B cell (primary cell): ENCODE data around the gene ASB18. TPM values are rescaled to one million over a fixed set of nuclear protein-coding genes. Genes with fewer than 3 reads are reported as not detected.

Experiments
- ATAC-seq: fragments of 200-7000 bp; cut with Tn5 transposase; one replicate; pipeline ENCODE4 v1.10.0; 2021; ENCODE audit warnings: low read depth, mild to moderate bottlenecking, moderate number of reproducible peaks, moderate library complexity
- CTCF ChIA-PET: fragments of 350-600 bp; sonication (Branson Sonifier 250); formaldehyde crosslinking; loops from one replicate; lab custom pipeline; 2021; ENCODE audit warnings: antibody characterized with exemption, inconsistent platforms; lab: Charles Lee
- POLR2A ChIA-PET: fragments of 350-600 bp; sonication (Branson Sonifier 250); formaldehyde crosslinking; loops from one replicate; lab custom pipeline; 2021; ENCODE audit warnings: antibody characterized with exemption; lab: Charles Lee
- DNase-seq: peaks from one replicate; pipeline ENCODE4 v3.0.0; 2013
- H2AFZ ChIP-seq: 2 replicates; pipeline ENCODE4 v1.6.1; 2012; ENCODE audit warnings: mild to moderate bottlenecking, low read depth, low read length; ENCODE audit not compliant: insufficient read depth, poor library complexity, severe bottlenecking
- H3K27ac ChIP-seq, 2 donors: 1 replicate in 1 of 2; 2 replicates in 1 of 2; pipeline ENCODE4 v1.5.1; 2012 to 2013; ENCODE audit warnings: low read length in 2 of 2, mild to moderate bottlenecking in 2 of 2, moderate library complexity in 1 of 2
- H3K27me3 ChIP-seq, 4 experiments: fragments of 200-600 bp in 1 of 4; sonication (generic) in 1 of 4; replicated peaks in 1 of 4; 1 replicate in 2 of 4; 2 replicates in 2 of 4; pipeline versions ENCODE4 v1.6.1 to v1.7.0; 2013 to 2016; ENCODE audit warnings: low read length in 3 of 4, mild to moderate bottlenecking in 2 of 4, mixed read lengths in 1 of 4, moderate library complexity in 1 of 4; ENCODE audit not compliant: insufficient read depth in 4 of 4, control insufficient read depth in 3 of 4; ENCODE audit errors: control extremely low read depth in 1 of 4
- H3K36me3 ChIP-seq, 2 experiments: replicated peaks in 1 of 2; 1 replicate in 1 of 2; 2 replicates in 1 of 2; pipeline versions ENCODE4 v1.6.1 to v1.7.1; 2013; ENCODE audit warnings: low read length in 1 of 2; ENCODE audit not compliant: insufficient read depth in 2 of 2, control insufficient read depth in 1 of 2; ENCODE audit errors: control extremely low read depth in 1 of 2, extremely low read depth in 1 of 2
- H3K4me1 ChIP-seq, 2 donors: fragments of 200-600 bp in 1 of 2; sonication (generic) in 1 of 2; 1 replicate in 1 of 2; 2 replicates in 1 of 2; pipeline versions ENCODE4 v1.5.1 to v1.6.1; 2013 to 2017; ENCODE audit warnings: low read length in 2 of 2; ENCODE audit not compliant: control insufficient read depth in 2 of 2, insufficient read depth in 2 of 2
- H3K4me2 ChIP-seq: replicated peaks from 2 replicates; pipeline ENCODE3; 2012; ENCODE audit warnings: mild to moderate bottlenecking, low read depth, low read length; ENCODE audit not compliant: poor library complexity, severe bottlenecking
- H3K4me3 ChIP-seq, 5 experiments: fragments of 200-600 bp in 1 of 5; sonication (generic) in 1 of 5; 1 replicate in 3 of 5; 2 replicates in 2 of 5; pipeline versions ENCODE4 v1.5.1 to v1.7.0; 2011 to 2016; ENCODE audit warnings: low read length in 4 of 5, mild to moderate bottlenecking in 4 of 5, low read depth in 2 of 5, control low read depth in 1 of 5, moderate library complexity in 1 of 5; ENCODE audit not compliant: insufficient read depth in 1 of 5; ENCODE audit errors: control extremely low read depth in 1 of 5, extremely low read depth in 1 of 5
- H3K79me2 ChIP-seq: fragments of 200-600 bp; sonication (generic); one replicate; pipeline ENCODE4 v1.6.0; 2016; ENCODE audit warnings: low read length; ENCODE audit not compliant: control insufficient read depth, insufficient read depth
- H3K9ac ChIP-seq: fragments of 200-600 bp; sonication (generic); 2 replicates; pipeline ENCODE4 v1.6.1; 2017; ENCODE audit warnings: mild to moderate bottlenecking, low read length, moderate library complexity
- H3K9me3 ChIP-seq, 3 donors: one replicate each; pipeline versions ENCODE4 v1.6.1 to v1.7.1; 2013; ENCODE audit warnings: low read length in 2 of 3; ENCODE audit not compliant: control insufficient read depth in 2 of 3, insufficient read depth in 1 of 3; ENCODE audit errors: control extremely low read depth in 1 of 3
- H4K20me1 ChIP-seq: 2 replicates; pipeline ENCODE4 v1.6.0; 2012; ENCODE audit warnings: mild to moderate bottlenecking, low read length; ENCODE audit not compliant: insufficient read depth, control insufficient read depth, poor library complexity, severe bottlenecking
- H3K27ac Mint-ChIP-seq: one replicate; pipeline ENCODE4 v1.8.0; 2021; ENCODE audit warnings: mixed read lengths
- H3K27me3 Mint-ChIP-seq: one replicate; pipeline ENCODE4 v1.8.0; 2021; ENCODE audit warnings: mixed read lengths
- H3K4me1 Mint-ChIP-seq: one replicate; pipeline ENCODE4 v1.8.0; 2021; ENCODE audit warnings: mixed read lengths
- H3K4me3 Mint-ChIP-seq: one replicate; pipeline ENCODE4 v1.8.0; 2021; ENCODE audit warnings: mixed read lengths
- H3K9me3 Mint-ChIP-seq: one replicate; pipeline ENCODE4 v1.8.0; 2022; ENCODE audit warnings: mixed read lengths; ENCODE audit not compliant: insufficient read depth
- CTCF ChIP-seq: fragments of 200-600 bp; IDR thresholded peaks from one replicate; pipeline ENCODE4 v1.8.0; 2022; ENCODE audit warnings: antibody characterized with exemption, mild to moderate bottlenecking
- EZH2 ChIP-seq: IDR thresholded peaks from 2 replicates; pipeline ENCODE4 v1.6.1; 2012; ENCODE audit warnings: borderline replicate concordance, low read depth, mild to moderate bottlenecking, moderate library complexity, low read length; ENCODE audit not compliant: insufficient read depth, poor library complexity, severe bottlenecking
- WGBS: methylation state at CpG from one replicate; pipeline ENCODE4 v1.1.5; 2013; ENCODE audit warnings: missing lambda C conversion rate; ENCODE audit not compliant: insufficient coverage; 5-methylcytosine and 5-hydroxymethylcytosine counted together
- intact Hi-C: fragments of 100-400 bp; cut with micrococcal nuclease; formaldehyde crosslinking; loops from one replicate; pipeline ENCODE4 v1.10.0; 2022
- polyA plus RNA-seq: library from polyadenylated mRNA; depleted of rRNA; stranded (reverse); fragments of >200 nt; gene quantifications from 2 replicates; pipeline ENCODE4 v1.2.3, GENCODE V29; 2012
- total RNA-seq, 2 donors: library from RNA; stranded (reverse); fragments of 120-200 nt in 1 of 2; gene quantifications; 1 replicate in 1 of 2; 2 replicates in 1 of 2; pipeline versions ENCODE4 v1.2.3 to v1.2.4, GENCODE V29; 2013 to 2022

ASB18 gene
- total and polyA plus RNA-seq, 2 donors (not counting 1 experiment from before 2014, with no cell fraction given): not detected

GRCh38 chr2:236190674-236191073 is 73.5 kb downstream of the ASB18 start:
- H3K36me3 ChIP-seq: no peaks in the 10 kb centered on the region
- no peaks in the 10 kb centered on the region for H3K79me2 ChIP-seq
- no peak overlapping the region for H3K9ac ChIP-seq
- no peak overlapping the region for H3K4me3 ChIP-seq
- H3K27me3 Mint-ChIP-seq: peaks cover 23% of the 10 kb centered on the region
- POLR2A ChIA-PET: no interaction called here
- H2AFZ ChIP-seq: no peak overlapping the region
- WGBS: 94% methylated on average over 2 of the region's 2 CpGs
- intact Hi-C loops: no loop called here
- no peak for DNase-seq
- CTCF ChIA-PET: no interaction called here
- H3K4me3 Mint-ChIP-seq: no peak overlapping the region
- H3K9me3 Mint-ChIP-seq: no peaks in the 10 kb centered on the region
- no peaks in the 10 kb centered on the region for H3K4me1 Mint-ChIP-seq
- TF ChIP-seq EZH2 (no peak), CTCF (no peak)
- H3K4me1 ChIP-seq: no peaks in the 10 kb centered on the region
- no peak overlapping the region for H3K4me2 ChIP-seq
- H3K27ac ChIP-seq: no peak overlapping the region
- no peaks in the 10 kb centered on the region for H3K27me3 ChIP-seq
- H3K9me3 ChIP-seq: no peaks in the 10 kb centered on the region
- H3K27ac Mint-ChIP-seq: no peak overlapping the region
- no peak for ATAC-seq
- H4K20me1 ChIP-seq: no peaks in the 10 kb centered on the region

GRCh38 chr2:236184701-236185100 is 79.5 kb downstream of the ASB18 start:
- no peaks in the 10 kb centered on the region for H3K36me3 ChIP-seq
- no peaks in the 10 kb centered on the region for H3K9me3 Mint-ChIP-seq
- no peak for ATAC-seq
- 80% methylated on average over 3 of the region's 4 CpGs for WGBS
- intact Hi-C loops: no loop called here
- no peak for TF ChIP-seq CTCF
- TF ChIP-seq EZH2: no peak
- H3K27me3 Mint-ChIP-seq: peaks cover 58% of the 10 kb centered on the region
- no peak overlapping the region for H2AFZ ChIP-seq
- ChIA-PET CTCF (no interaction called here), POLR2A (no interaction called here)
- H3K79me2 ChIP-seq: no peaks in the 10 kb centered on the region
- H3K9me3 ChIP-seq: peaks cover 0 to 9% (median 1%) of the 10 kb centered on the region in 3 donors
- H3K4me2 ChIP-seq: no peak overlapping the region
- H3K4me3 Mint-ChIP-seq: no peak overlapping the region
- no peak overlapping the region for H3K27ac ChIP-seq
- H3K27ac Mint-ChIP-seq: no peak overlapping the region
- no peak overlapping the region for H3K4me3 ChIP-seq
- no peak for DNase-seq
- no peaks in the 10 kb centered on the region for H3K4me1 ChIP-seq
- H3K4me1 Mint-ChIP-seq: no peaks in the 10 kb centered on the region
- no peaks in the 10 kb centered on the region for H4K20me1 ChIP-seq
- H3K27me3 ChIP-seq: peaks cover 0 to 27% (median 15%) of the 10 kb centered on the region in 4 experiments
- no peak overlapping the region for H3K9ac ChIP-seq
